ENCODE results near the gene AFF3. TPM values are rescaled to one million over a fixed set of nuclear protein-coding genes. Genes with fewer than 3 reads are reported as not detected.

Gene AFF3
- total RNA-seq, 1 donor from 2014 or later = 20.9 TPM

GRCh38 chr2:99734236-99734635 is 408.2 kb downstream of the AFF3 start:
- Mint-ChIP-seq H3K27me3 (ENCODE audit: low read depth) (no peaks in the 10 kb centered on the region), H3K4me3 (no peak overlapping the region), H3K36me3 (ENCODE audit: low read depth) (peaks cover 5% of the 10 kb centered on the region), H3K9me3 (no peaks in the 10 kb centered on the region), H3K27ac (ENCODE audit: unreplicated experiment) (no peak overlapping the region), H3K4me1 (no peaks in the 10 kb centered on the region)
- DNase-seq (ENCODE audit: low read depth, low spot score) = no peak
- TF ChIP-seq CTCF (conservative IDR thresholded peaks at IDR 0.05) = no peak

- no peak for DNase-seq (ENCODE audit: low read depth, low spot score)
- Mint-ChIP-seq H3K4me3 (no peak overlapping the region), H3K9me3 (no peaks in the 10 kb centered on the region), H3K27ac (ENCODE audit: unreplicated experiment) (no peak overlapping the region), H3K36me3 (ENCODE audit: low read depth) (no peaks in the 10 kb centered on the region), H3K4me1 (no peaks in the 10 kb centered on the region), H3K27me3 (ENCODE audit: low read depth) (no peaks in the 10 kb centered on the region)
- no peak for TF ChIP-seq CTCF (conservative IDR thresholded peaks at IDR 0.05)
These were observed 413.0 kb downstream of the AFF3 start for GRCh38 chr2:99729104-99730025.

GRCh38 chr2:99728166-99728565 is 414.2 kb downstream of the AFF3 start:
- no peaks in the 10 kb centered on the region for H3K9me3 Mint-ChIP-seq
- no peak overlapping the region for H3K27ac Mint-ChIP-seq (ENCODE audit: unreplicated experiment)
- no peak for DNase-seq (ENCODE audit: low read depth, low spot score)
- H3K4me3 Mint-ChIP-seq = no peak overlapping the region
- H3K4me1 Mint-ChIP-seq = no peaks in the 10 kb centered on the region
- H3K27me3 Mint-ChIP-seq (ENCODE audit: low read depth) = no peaks in the 10 kb centered on the region
- no peak for TF ChIP-seq CTCF (conservative IDR thresholded peaks at IDR 0.05)
- peaks cover 3% of the 10 kb centered on the region for H3K36me3 Mint-ChIP-seq (ENCODE audit: low read depth)

GRCh38 chr2:99727199-99727598 is 415.2 kb downstream of the AFF3 start:
- Mint-ChIP-seq H3K9me3 (no peaks in the 10 kb centered on the region), H3K4me3 (no peak overlapping the region), H3K27ac (ENCODE audit: unreplicated experiment) (no peak overlapping the region), H3K36me3 (ENCODE audit: low read depth) (peaks cover 5% of the 10 kb centered on the region), H3K27me3 (ENCODE audit: low read depth) (no peaks in the 10 kb centered on the region), H3K4me1 (no peaks in the 10 kb centered on the region)
- no peak for TF ChIP-seq CTCF (conservative IDR thresholded peaks at IDR 0.05)
- DNase-seq (ENCODE audit: low read depth, low spot score) = no peak

- Mint-ChIP-seq H3K36me3 (ENCODE audit: low read depth) (peaks cover 11% of the 10 kb centered on the region), H3K27ac (ENCODE audit: unreplicated experiment) (no peak overlapping the region), H3K9me3 (peaks cover 4% of the 10 kb centered on the region), H3K4me3 (no peak overlapping the region), H3K4me1 (no peaks in the 10 kb centered on the region), H3K27me3 (ENCODE audit: low read depth) (no peaks in the 10 kb centered on the region)
- TF ChIP-seq CTCF (conservative IDR thresholded peaks at IDR 0.05) = no peak
- no peak for DNase-seq (ENCODE audit: low read depth, low spot score)
These were observed 415.7 kb downstream of the AFF3 start for GRCh38 chr2:99726691-99727090.
